IMR-90 (cell line): ENCODE measurements around the gene AK1. TPM values are rescaled to one million over a fixed set of nuclear protein-coding genes. Genes with fewer than 3 reads are reported as not detected.
A peak's percentile ranks its signal among the peaks of the same experiment; 100 is the strongest.

ENCODE experiments used
- ATAC-seq: fragments of 200-7000 bp; cut with Tn5 transposase; 2 replicates; pipeline ENCODE4 v1.9.1; 2020; ENCODE audit warnings: low read depth, mild to moderate bottlenecking, moderate library complexity
- BruUV-seq: library from RNA; stranded (reverse); fragments of 400-500 nt; replicated peaks from 2 replicates; lab custom pipeline; 2021; lab: Mats Ljungman, UMichigan
- CTCF ChIA-PET: fragments of 300-600 bp; formaldehyde crosslinking; extraction: SDS; loops from one replicate; lab custom pipeline; 2021; ENCODE audit warnings: antibody characterized with exemption; lab: Yijun Ruan, JAX
- POLR2A ChIA-PET: fragments of 300-600 bp; sonication (Branson Sonifier 250); formaldehyde crosslinking; loops from one replicate; lab custom pipeline; 2022; ENCODE audit warnings: antibody characterized with exemption; ENCODE audit not compliant: unreplicated experiment; lab: Charles Lee
- DNase-seq: peaks from one replicate; pipeline ENCODE4 v3.0.0; 2013
- H2AFZ ChIP-seq: replicated peaks from 2 replicates; pipeline ENCODE3; 2013; ENCODE audit warnings: low read length, mild to moderate bottlenecking; ENCODE audit not compliant: poor library complexity
- H2AK5ac ChIP-seq: 2 replicates; pipeline ENCODE4 v1.6.1; 2013; ENCODE audit warnings: low read depth, low read length, inconsistent platforms
- H2AK9ac ChIP-seq: replicated peaks from 2 replicates; pipeline ENCODE3; 2013; ENCODE audit warnings: mild to moderate bottlenecking, low read depth, low read length, moderate library complexity; ENCODE audit not compliant: poor library complexity
- H2BK120ac ChIP-seq: 2 replicates; pipeline ENCODE4 v1.6.1; 2013; ENCODE audit warnings: low read depth, low read length, inconsistent platforms
- H2BK15ac ChIP-seq: 3 replicates; pipeline ENCODE4 v1.6.1; 2013; ENCODE audit warnings: low read depth, low read length, inconsistent platforms
- H2BK20ac ChIP-seq: 2 replicates; pipeline ENCODE4 v1.6.1; 2013; ENCODE audit warnings: low read depth, mild to moderate bottlenecking, inconsistent platforms, low read length, moderate library complexity
- H2BK5ac ChIP-seq: 2 replicates; pipeline ENCODE4 v1.6.1; 2013; ENCODE audit warnings: mild to moderate bottlenecking, low read depth, low read length, inconsistent platforms; ENCODE audit not compliant: poor library complexity, severe bottlenecking
- H3K14ac ChIP-seq: replicated peaks from 2 replicates; pipeline ENCODE4 v1.6.1; 2013; ENCODE audit warnings: low read depth, low read length, inconsistent platforms
- H3K18ac ChIP-seq: 2 replicates; pipeline ENCODE4 v1.6.1; 2013; ENCODE audit warnings: low read depth, low read length, control low read depth
- H3K23ac ChIP-seq: 2 replicates; pipeline ENCODE4 v1.6.1; 2013; ENCODE audit warnings: low read depth, low read length, inconsistent platforms
- H3K27ac ChIP-seq: 2 replicates; pipeline ENCODE4 v1.5.1; 2013; ENCODE audit warnings: mild to moderate bottlenecking, control low read depth, low read length; ENCODE audit not compliant: insufficient read depth
- H3K27me3 ChIP-seq: 2 replicates; pipeline ENCODE4 v1.6.1; 2013; ENCODE audit warnings: low read length; ENCODE audit not compliant: control insufficient read depth, insufficient read depth
- H3K36me3 ChIP-seq: 2 replicates; pipeline ENCODE4 v1.6.1; 2013; ENCODE audit warnings: low read length, mixed read lengths; ENCODE audit not compliant: control insufficient read depth, insufficient read depth
- H3K4ac ChIP-seq: 2 replicates; pipeline ENCODE4 v1.6.1; 2013; ENCODE audit warnings: low read depth, low read length, inconsistent platforms
- H3K4me1 ChIP-seq: 2 replicates; pipeline ENCODE4 v1.6.1; 2013; ENCODE audit warnings: low read length, mixed read lengths; ENCODE audit not compliant: control insufficient read depth, insufficient read depth
- H3K4me2 ChIP-seq: 2 replicates; pipeline ENCODE4 v1.6.1; 2013; ENCODE audit warnings: low read depth, mild to moderate bottlenecking, control low read depth, low read length, moderate library complexity
- H3K4me3 ChIP-seq: 2 replicates; pipeline ENCODE4 v1.5.1; 2013; ENCODE audit warnings: low read depth, mild to moderate bottlenecking, control low read depth, low read length, moderate library complexity; ENCODE audit not compliant: insufficient read depth
- H3K56ac ChIP-seq: 2 replicates; pipeline ENCODE4 v1.6.1; 2013; ENCODE audit warnings: low read length, inconsistent platforms; ENCODE audit not compliant: insufficient read depth; ENCODE audit errors: extremely low read depth
- H3K79me1 ChIP-seq, 2 experiments: 2 replicates each; pipeline ENCODE4 v1.6.1; 2013; ENCODE audit warnings: low read length in 2 of 2, inconsistent platforms in 1 of 2, low read depth in 1 of 2
- H3K9ac ChIP-seq: 2 replicates; pipeline ENCODE4 v1.6.1; 2013; ENCODE audit warnings: low read depth, low read length, control low read depth
- H3K9me1 ChIP-seq: 2 replicates; pipeline ENCODE4 v1.6.1; 2013; ENCODE audit warnings: low read length, inconsistent platforms; ENCODE audit not compliant: insufficient read depth
- H3K9me3 ChIP-seq: 2 replicates; pipeline ENCODE4 v1.6.1; 2013; ENCODE audit warnings: low read length; ENCODE audit not compliant: control insufficient read depth, insufficient read depth
- H4K20me1 ChIP-seq: 2 replicates; pipeline ENCODE4 v1.6.1; 2013; ENCODE audit warnings: low read length, inconsistent platforms; ENCODE audit not compliant: insufficient read depth
- H4K5ac ChIP-seq: 2 replicates; pipeline ENCODE4 v1.6.1; 2013; ENCODE audit warnings: mild to moderate bottlenecking, low read depth, low read length, control low read depth
- H4K8ac ChIP-seq, 2 experiments: 2 replicates each; pipeline ENCODE4 v1.6.1; 2013; ENCODE audit warnings: low read depth in 2 of 2, low read length in 2 of 2, control low read depth in 1 of 2, inconsistent platforms in 1 of 2
- H4K91ac ChIP-seq: 2 replicates; pipeline ENCODE4 v1.6.1; 2013; ENCODE audit warnings: low read depth, low read length, inconsistent platforms; ENCODE audit not compliant: insufficient read depth
- BHLHE40 ChIP-seq: fragments of 150-350 bp; IDR thresholded peaks from 2 replicates; pipeline ENCODE4 v1.6.1; 2016; ENCODE audit warnings: mild to moderate bottlenecking, low read depth, low read length
- CEBPB ChIP-seq: IDR thresholded peaks from 2 replicates; pipeline ENCODE4 v1.6.1; 2012; ENCODE audit warnings: low read depth, low read length, improper control_type of control experiment
- MXI1 ChIP-seq: IDR thresholded peaks from 2 replicates; pipeline ENCODE4 v1.6.1; 2012; ENCODE audit warnings: low read depth, mild to moderate bottlenecking, low read length, moderate library complexity, borderline replicate concordance
- RCOR1 ChIP-seq: IDR thresholded peaks from 2 replicates; pipeline ENCODE4 v1.6.1; 2012; ENCODE audit warnings: mild to moderate bottlenecking, low read length, improper control_type of control experiment; ENCODE audit not compliant: insufficient replicate concordance
- WGBS, 2 experiments: methylation state at CpG; one replicate each; pipeline versions ENCODE4 v1.1.5 to v1.1.7; 2013; ENCODE audit warnings: missing lambda C conversion rate in 2 of 2; ENCODE audit not compliant: insufficient read length in 1 of 2; ENCODE audit errors: extremely low coverage in 2 of 2; 5-methylcytosine and 5-hydroxymethylcytosine counted together
- dilution Hi-C: fragments of 300-500 bp; cut with HindIII; formaldehyde crosslinking; loops from one replicate; pipeline ENCODE4 v1.14.3; 2018; ENCODE audit warnings: low sequenced_read_pairs; ENCODE audit not compliant: unreplicated experiment
- in situ Hi-C: fragments of 300-500 bp; cut with MboI; formaldehyde crosslinking; loops from 3 replicates; pipeline ENCODE4 v1.14.3; 2019; ENCODE audit warnings: low sequenced_read_pairs, inconsistent platforms, mixed read lengths
- intact Hi-C: fragments of 100-400 bp; cut with micrococcal nuclease; formaldehyde crosslinking; loops from 2 replicates; pipeline ENCODE4 v1.10.0; 2022
- polyA plus RNA-seq, 3 experiments: library from polyadenylated mRNA; depleted of rRNA; stranded (reverse); fragments of >200 nt; gene quantifications; 2 replicates each; pipeline ENCODE4 v1.2.3, GENCODE V29; 2012; ENCODE audit warnings: low replicate concordance in 1 of 3
- total RNA-seq: library from RNA; depleted of rRNA; stranded (reverse); fragments of >200 nt; gene quantifications from 2 replicates; pipeline ENCODE4 v1.2.3, GENCODE V29; 2012
- TF ChIP-seq, protein P1 (sequence below): fragments of 150-350 bp; IDR thresholded peaks from 2 replicates; pipeline ENCODE4 v1.6.1; 2016; ENCODE audit warnings: low read depth, mild to moderate bottlenecking, low read length, moderate library complexity, borderline replicate concordance

AK1 gene
- total and polyA plus RNA-seq, 2 of the 4 experiments (the other 2 are of a cell fraction), result 44.8 to 119 TPM

DNA sequence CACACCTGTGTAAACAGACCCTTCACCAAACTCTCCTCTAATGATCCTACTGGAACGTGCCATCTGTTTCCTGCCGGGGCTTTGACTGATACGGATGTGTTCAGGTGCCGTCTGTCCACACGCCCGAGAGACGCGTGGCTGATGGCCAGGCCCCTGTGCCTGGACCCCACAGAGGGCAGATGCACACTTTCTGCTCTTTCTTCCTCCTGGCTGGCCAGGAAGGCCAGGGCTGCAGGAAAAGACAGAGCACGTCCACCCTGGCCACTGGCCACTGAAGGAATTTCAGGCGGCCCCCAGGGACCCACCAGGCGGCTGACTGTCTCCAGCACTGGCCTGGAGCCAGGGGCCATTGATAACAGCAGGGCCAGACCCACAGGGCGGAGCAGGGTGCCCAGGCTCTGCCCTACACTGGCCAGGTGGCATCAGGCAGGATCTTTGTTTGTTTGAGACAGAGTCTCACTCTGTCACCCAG is 19.4 kb downstream of the AK1 start:
- ChIA-PET POLR2A (no interaction called here), CTCF (no interaction called here)
- no peaks in the 10 kb centered on the region for H4K20me1 ChIP-seq
- H4K5ac ChIP-seq, result no peak overlapping the region
- H2BK15ac ChIP-seq, result no peak overlapping the region
- H3K27ac ChIP-seq, result no peak overlapping the region
- H3K23ac ChIP-seq, result no peak overlapping the region
- H4K8ac ChIP-seq, result no peak overlapping the region
- no peak overlapping the region; the same call in 1 of the 2 replicates for H3K4ac ChIP-seq
- peaks cover 4% of the 10 kb centered on the region for H3K4me1 ChIP-seq
- H3K18ac ChIP-seq, result no peak overlapping the region
- H2BK20ac ChIP-seq, result no peak overlapping the region
- no peaks in the 10 kb centered on the region for H3K36me3 ChIP-seq
- in situ Hi-C loops (no loop called here), intact Hi-C loops (no loop called here), dilution Hi-C loops (no loop called here)
- TF ChIP-seq BHLHE40 (no peak), RCOR1 (no peak), MXI1 (no peak), CEBPB (no peak)
- TF ChIP-seq, protein P1, sequence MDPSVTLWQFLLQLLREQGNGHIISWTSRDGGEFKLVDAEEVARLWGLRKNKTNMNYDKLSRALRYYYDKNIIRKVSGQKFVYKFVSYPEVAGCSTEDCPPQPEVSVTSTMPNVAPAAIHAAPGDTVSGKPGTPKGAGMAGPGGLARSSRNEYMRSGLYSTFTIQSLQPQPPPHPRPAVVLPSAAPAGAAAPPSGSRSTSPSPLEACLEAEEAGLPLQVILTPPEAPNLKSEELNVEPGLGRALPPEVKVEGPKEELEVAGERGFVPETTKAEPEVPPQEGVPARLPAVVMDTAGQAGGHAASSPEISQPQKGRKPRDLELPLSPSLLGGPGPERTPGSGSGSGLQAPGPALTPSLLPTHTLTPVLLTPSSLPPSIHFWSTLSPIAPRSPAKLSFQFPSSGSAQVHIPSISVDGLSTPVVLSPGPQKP, result no peak
- H3K56ac ChIP-seq, result no peak overlapping the region
- ATAC-seq, result no peak
- H2AK9ac ChIP-seq, result no peak overlapping the region
- H2BK5ac ChIP-seq, result no peak overlapping the region
- peak overlapping the region; percentile 8 for H2AFZ ChIP-seq
- no peaks in the 10 kb centered on the region for H3K9me3 ChIP-seq
- DNase-seq, result no peak
- H3K79me1 ChIP-seq, result peaks cover 0 to 15% of the 10 kb centered on the region in 2 experiments; a peak in 2 of 4 replicates
- no peak overlapping the region for H3K4me2 ChIP-seq
- WGBS, 2 experiments, result 63% methylated on average over 12 of the region's 12 CpGs; no CpG with 5 or more reads in 1 of the 2 experiments
- H3K9ac ChIP-seq, result no peak overlapping the region
- H3K9me1 ChIP-seq, result peaks cover 8% of the 10 kb centered on the region; the same call in 1 of the 2 replicates
- H3K27me3 ChIP-seq, result no peaks in the 10 kb centered on the region
- H3K14ac ChIP-seq, result no peak overlapping the region
- BruUV-seq, result no TSS peak
- no peak overlapping the region for H2BK120ac ChIP-seq
- no peak overlapping the region for H2AK5ac ChIP-seq
- no peak overlapping the region for H4K91ac ChIP-seq
- no peak overlapping the region for H3K4me3 ChIP-seq
